OCI-LY1 (cell line): Measurements from ENCODE around the gene CLTB.

Source experiments
- CTCF ChIP-seq: fragments of 200-600 bp; sonication (generic), shearing (Covaris generic); IDR thresholded peaks from 2 replicates; pipeline ENCODE4 v1.5.1; 2017; ENCODE audit warnings: mild to moderate bottlenecking, antibody characterized with exemption, low read length, moderate library complexity, mixed read lengths
- EZH2 ChIP-seq: fragments of 200-600 bp; sonication (generic), shearing (Covaris generic); IDR thresholded peaks from 2 replicates; pipeline ENCODE4 v1.8.0; 2017; ENCODE audit warnings: borderline replicate concordance, mixed run types, mild to moderate bottlenecking, antibody characterized with exemption, low read length, moderate library complexity, mixed read lengths

DNA sequence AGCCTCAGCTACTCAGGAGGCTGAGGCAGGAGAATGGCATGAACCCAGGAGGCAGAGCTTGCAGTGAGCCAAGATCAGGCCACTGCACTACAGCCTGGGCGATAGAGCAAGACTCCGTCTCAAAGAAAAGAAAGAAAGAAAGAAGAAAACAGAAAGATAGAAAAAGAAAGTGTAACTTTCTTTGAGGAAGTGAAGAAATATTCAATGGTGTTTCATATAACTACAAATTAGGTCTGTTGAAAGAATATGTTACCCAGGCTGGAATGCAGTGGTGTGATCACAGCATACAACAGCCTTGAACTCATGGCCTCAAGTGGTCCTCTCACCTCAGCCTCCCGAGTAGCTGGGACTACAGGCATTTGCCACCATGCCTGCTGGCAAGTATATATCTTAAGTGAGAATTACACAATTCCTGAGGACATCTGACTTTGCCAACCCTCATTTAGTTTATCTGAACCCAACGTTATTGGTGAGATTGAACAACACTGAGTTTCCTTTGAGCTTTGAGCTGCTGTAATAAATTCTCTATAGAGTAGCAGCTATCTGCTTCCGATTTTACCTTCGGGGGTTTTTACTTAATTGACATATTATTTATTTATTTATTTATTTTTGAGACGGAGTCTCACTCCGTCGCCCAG, 29.8 kb upstream of the CLTB start:
- no peak for TF ChIP-seq CTCF
- TF ChIP-seq EZH2, result no peak
